Hepatocyte (in vitro differentiated cells): ENCODE data around the gene TCF12. TPM values are rescaled to one million over a fixed set of nuclear protein-coding genes. Genes with fewer than 3 reads are reported as not detected.

Experiments
- DNase-seq: peaks from one replicate; pipeline ENCODE4 v3.0.0-alpha.2; 2016; ENCODE audit warnings: low spot score
- H2AFZ ChIP-seq: fragments of 200-600 bp; sonication (generic); 2 replicates; pipeline ENCODE4 v1.6.0; 2016; ENCODE audit warnings: antibody characterized with exemption, mild to moderate bottlenecking
- H3K27ac ChIP-seq: fragments of 200-600 bp; sonication (generic); 2 replicates; pipeline ENCODE4 v1.5.1; 2016; ENCODE audit warnings: mild to moderate bottlenecking
- H3K27me3 ChIP-seq: fragments of 200-600 bp; sonication (generic); 2 replicates; pipeline ENCODE4 v1.6.1; 2016
- H3K36me3 ChIP-seq: fragments of 200-600 bp; sonication (generic); replicated peaks from 2 replicates; pipeline ENCODE4 v1.5.1; 2016; ENCODE audit warnings: low read depth; ENCODE audit not compliant: insufficient read depth
- H3K4me1 ChIP-seq: fragments of 200-600 bp; sonication (generic); 2 replicates; pipeline ENCODE4 v1.5.1; 2016; ENCODE audit warnings: mild to moderate bottlenecking, moderate library complexity; ENCODE audit not compliant: insufficient read depth
- H3K4me2 ChIP-seq: fragments of 200-600 bp; sonication (generic); 2 replicates; pipeline ENCODE4 v1.6.0; 2016
- H3K4me3 ChIP-seq: fragments of 200-600 bp; sonication (generic); 2 replicates; pipeline ENCODE4 v1.5.1; 2016; ENCODE audit warnings: mild to moderate bottlenecking
- H3K79me2 ChIP-seq: fragments of 200-600 bp; sonication (generic); 2 replicates; pipeline ENCODE4 v1.6.0; 2017; ENCODE audit warnings: mild to moderate bottlenecking
- H3K9me2 ChIP-seq: fragments of 200-600 bp; sonication (generic); replicated peaks from 2 replicates; pipeline ENCODE4 v1.6.0; 2017; ENCODE audit warnings: mild to moderate bottlenecking; ENCODE audit not compliant: insufficient read depth
- H3K9me3 ChIP-seq: fragments of 200-600 bp; sonication (generic); 2 replicates; pipeline ENCODE4 v1.5.1; 2016; ENCODE audit warnings: low read depth, mild to moderate bottlenecking
- H4K20me1 ChIP-seq: fragments of 200-600 bp; sonication (generic); 2 replicates; pipeline ENCODE4 v1.6.0; 2016; ENCODE audit warnings: mild to moderate bottlenecking; ENCODE audit not compliant: insufficient read depth, poor library complexity, severe bottlenecking
- CTCF ChIP-seq: fragments of 200-600 bp; sonication (generic); IDR thresholded peaks from 2 replicates; pipeline ENCODE4 v1.5.1; 2016; ENCODE audit warnings: antibody characterized with exemption, mild to moderate bottlenecking; ENCODE audit not compliant: poor library complexity
- EZH2 ChIP-seq: fragments of 200-600 bp; sonication (generic); IDR thresholded peaks from 2 replicates; pipeline ENCODE4 v1.6.1; 2016; ENCODE audit warnings: antibody characterized with exemption, mild to moderate bottlenecking, borderline replicate concordance
- EZH2phosphoT487 ChIP-seq: fragments of 200-600 bp; sonication (generic); IDR thresholded peaks from one replicate; pipeline ENCODE4 v1.6.1; 2018; ENCODE audit warnings: antibody characterized with exemption, mild to moderate bottlenecking, low read depth, moderate library complexity; ENCODE audit not compliant: unreplicated experiment, severe bottlenecking
- WGBS: methylation state at CpG from one replicate; pipeline ENCODE4 v1.1.6; 2016; ENCODE audit warnings: low lambda C conversion rate; ENCODE audit errors: missing lambda C conversion rate; 5-methylcytosine and 5-hydroxymethylcytosine counted together
- polyA plus RNA-seq: library from polyadenylated mRNA; unstranded; fragments of >200 nt; fragmentation: Nextera tagmentation; extraction: Ambion mirVana; gene quantifications from 2 replicates; pipeline ENCODE4 v1.2.1, GENCODE V29; 2016
- total RNA-seq: library from RNA; depleted of rRNA; stranded (reverse); fragments of >200 nt; gene quantifications from 2 replicates; pipeline ENCODE4 v1.2.3, GENCODE V29; 2014

Gene TCF12
- total and polyA plus RNA-seq, 2 experiments from 2014 or later = 42.0 to 93.2 TPM

GRCh38 chr15:57129064-57129463, 210.6 kb downstream of the TCF12 start:
- H4K20me1 ChIP-seq = no peaks in the 10 kb centered on the region
- H3K27me3 ChIP-seq = no peaks in the 10 kb centered on the region
- WGBS = 98% methylated on average over 3 of the region's 3 CpGs
- no peak overlapping the region for H3K27ac ChIP-seq
- DNase-seq = no peak
- no peaks in the 10 kb centered on the region for H3K4me1 ChIP-seq
- no peak overlapping the region for H3K4me3 ChIP-seq
- peaks cover 35% of the 10 kb centered on the region for H3K79me2 ChIP-seq
- no peaks in the 10 kb centered on the region for H3K9me2 ChIP-seq
- no peak overlapping the region for H3K4me2 ChIP-seq
- TF ChIP-seq EZH2 (no peak), EZH2phosphoT487 (no peak), CTCF (no peak)
- H2AFZ ChIP-seq = no peak overlapping the region
- H3K9me3 ChIP-seq = no peaks in the 10 kb centered on the region
- no peaks in the 10 kb centered on the region for H3K36me3 ChIP-seq

GRCh38 chr15:57130956-57131355, 212.5 kb downstream of the TCF12 start:
- no peaks in the 10 kb centered on the region for H3K9me3 ChIP-seq
- no peak for TF ChIP-seq EZH2
- TF ChIP-seq CTCF = no peak
- TF ChIP-seq EZH2phosphoT487 = no peak
- H3K4me1 ChIP-seq = peaks cover 7% of the 10 kb centered on the region
- H3K27ac ChIP-seq = no peak overlapping the region
- no peaks in the 10 kb centered on the region for H3K27me3 ChIP-seq
- no peaks in the 10 kb centered on the region for H3K36me3 ChIP-seq
- 86% methylated on average over 4 of the region's 4 CpGs for WGBS
- no peak overlapping the region for H3K4me3 ChIP-seq
- H2AFZ ChIP-seq = no peak overlapping the region
- no peaks in the 10 kb centered on the region for H3K9me2 ChIP-seq
- H3K4me2 ChIP-seq = no peak overlapping the region
- peaks cover 4% of the 10 kb centered on the region for H4K20me1 ChIP-seq
- peaks cover 36% of the 10 kb centered on the region for H3K79me2 ChIP-seq
- DNase-seq = no peak

- H2AFZ ChIP-seq = no peak overlapping the region
- no peaks in the 10 kb centered on the region for H3K36me3 ChIP-seq
- no peak overlapping the region for H3K4me3 ChIP-seq
- H3K79me2 ChIP-seq = peaks cover 40% of the 10 kb centered on the region
- no peaks in the 10 kb centered on the region for H3K9me3 ChIP-seq
- peaks cover 4% of the 10 kb centered on the region for H4K20me1 ChIP-seq
- no peaks in the 10 kb centered on the region for H3K9me2 ChIP-seq
- WGBS = 82% methylated on average over 9 of the region's 9 CpGs
- no peak overlapping the region for H3K27ac ChIP-seq
- TF ChIP-seq EZH2 = no peak
- no peak for TF ChIP-seq EZH2phosphoT487
- TF ChIP-seq CTCF = no peak
- DNase-seq = no peak
- no peaks in the 10 kb centered on the region for H3K27me3 ChIP-seq
- peaks cover 7% of the 10 kb centered on the region for H3K4me1 ChIP-seq
- no peak overlapping the region for H3K4me2 ChIP-seq
These were observed 214.9 kb downstream of the TCF12 start for GRCh38 chr15:57133127-57133968.
